Lung (tissue), 12 donors: ENCODE results near the gene METRNL. TPM values are rescaled to one million over a fixed set of nuclear protein-coding genes. Genes with fewer than 3 reads are reported as not detected.

Experiments used
- ATAC-seq: fragments of 200-7000 bp; cut with Tn5 transposase; one replicate; pipeline ENCODE4 v1.9.1; 2020; ENCODE audit warnings: moderate number of reproducible peaks; ENCODE audit not compliant: insufficient read depth, low FRiP score
- DNase-seq, 3 donors: peaks; one replicate each; pipeline ENCODE4 v3.0.0-alpha.2; 2013 to 2017
- H3K27ac ChIP-seq, 2 donors: one replicate each; pipeline ENCODE4 v1.5.1; 2013; ENCODE audit warnings: mild to moderate bottlenecking in 2 of 2, moderate library complexity in 2 of 2, control low read depth in 1 of 2, inconsistent platforms in 1 of 2, low read depth in 1 of 2, low read length in 1 of 2
- H3K27me3 ChIP-seq, 3 donors: one replicate each; pipeline ENCODE4 v1.5.1; 2013; ENCODE audit warnings: low read length in 2 of 3; ENCODE audit not compliant: control insufficient read depth in 3 of 3, insufficient read depth in 3 of 3
- H3K36me3 ChIP-seq, 4 donors: one replicate each; pipeline ENCODE4 v1.5.1; 2013; ENCODE audit warnings: low read length in 4 of 4, mild to moderate bottlenecking in 1 of 4, moderate library complexity in 1 of 4; ENCODE audit not compliant: control insufficient read depth in 4 of 4, insufficient read depth in 4 of 4
- H3K4me1 ChIP-seq, 5 donors: one replicate each; pipeline ENCODE4 v1.5.1; 2013; ENCODE audit warnings: low read length in 5 of 5, mild to moderate bottlenecking in 2 of 5, moderate library complexity in 1 of 5; ENCODE audit not compliant: control insufficient read depth in 5 of 5, insufficient read depth in 5 of 5
- H3K4me3 ChIP-seq: one replicate; pipeline ENCODE4 v1.5.1; 2013; ENCODE audit warnings: mild to moderate bottlenecking, control low read depth, moderate library complexity
- H3K9ac ChIP-seq, 2 donors: one replicate each; pipeline ENCODE4 v1.5.1; 2013; ENCODE audit warnings: low read length in 2 of 2, control low read depth in 1 of 2; ENCODE audit not compliant: insufficient read depth in 1 of 2
- H3K9me3 ChIP-seq, 4 donors: one replicate each; pipeline ENCODE4 v1.5.1; 2013; ENCODE audit warnings: low read length in 3 of 4, mild to moderate bottlenecking in 1 of 4, moderate library complexity in 1 of 4; ENCODE audit not compliant: control insufficient read depth in 4 of 4, insufficient read depth in 3 of 4
- CTCF ChIP-seq: IDR thresholded peaks from 2 replicates; pipeline ENCODE4 v1.5.1; 2012; ENCODE audit warnings: mild to moderate bottlenecking; ENCODE audit errors: control extremely low read depth, extremely low read depth
- WGBS, 2 donors: extraction: QIAGEN DNeasy Blood & Tissue Kit; methylation state at CpG; one replicate each; pipeline ENCODE4 v1.1.7; 2013; 5-methylcytosine and 5-hydroxymethylcytosine counted together
- polyA plus RNA-seq, 2 donors: library from polyadenylated mRNA; stranded (reverse); fragments of 200-250 nt; gene quantifications; one replicate each; pipeline ENCODE4 v1.2.1, GENCODE V29; 2013
- total RNA-seq, 2 donors: library from RNA; depleted of rRNA in 1 of 2; stranded (reverse); fragments of >200 nt in 1 of 2; gene quantifications; one replicate each; pipeline ENCODE4 v1.2.1, GENCODE V29; 2014 to 2021
- donor health status: control.
- donor health status: control.
- donor health status: Bipolar disorder and iron deficiency.
- donor health status: healthy.
- donor health status: DM: yes; HTN: yes; CAD: no.

METRNL gene
- total and polyA plus RNA-seq, 4 donors, result 48.2 to 181 (median 65.0) TPM

GRCh38 chr17:83096401-83097224, 17.2 kb downstream of the METRNL start:
- Histone ChIP-seq H3K9me3 (peaks cover 0 to 2% (median 0%) of the 10 kb centered on the region in 4 donors), H3K27me3 (no peaks in the 10 kb centered on the region), H3K4me3 (no peak overlapping the region), H3K36me3 (peaks cover 6 to 28% (median 10%) of the 10 kb centered on the region in 4 donors), H3K27ac (no peak overlapping the region), H3K4me1 (peaks cover 0 to 35% (median 24%) of the 10 kb centered on the region in 5 donors), H3K9ac (no peak overlapping the region)
- ATAC-seq, result no peak
- peak; percentile 71 to 82 (median 80) for DNase-seq
- TF ChIP-seq CTCF, result no peak
- WGBS, 2 donors, result 84 to 92% methylated on average over 26 of the region's 26 CpGs

GRCh38 chr17:83097831-83098230, 18.4 kb downstream of the METRNL start:
- H3K27me3 ChIP-seq, result no peaks in the 10 kb centered on the region
- H3K4me1 ChIP-seq, result peaks cover 0 to 34% (median 25%) of the 10 kb centered on the region in 5 donors
- 74 to 81% methylated on average over 12 to 14 of the region's 14 CpGs for WGBS, 2 donors
- no peak overlapping the region for H3K4me3 ChIP-seq
- no peak overlapping the region for H3K9ac ChIP-seq
- peaks cover 6 to 28% (median 10%) of the 10 kb centered on the region in 4 donors for H3K36me3 ChIP-seq
- no peak for TF ChIP-seq CTCF
- H3K9me3 ChIP-seq, result peaks cover 0 to 2% (median 0%) of the 10 kb centered on the region in 4 donors
- no peak for ATAC-seq
- DNase-seq, result no peak
- H3K27ac ChIP-seq, result no peak overlapping the region

- ATAC-seq, result no peak
- Histone ChIP-seq H3K9me3 (peaks cover 0 to 2% (median 0%) of the 10 kb centered on the region in 4 donors), H3K27me3 (no peaks in the 10 kb centered on the region), H3K9ac (no peak overlapping the region), H3K36me3 (peaks cover 6 to 24% (median 10%) of the 10 kb centered on the region in 4 donors), H3K27ac (no peak overlapping the region), H3K4me1 (peaks cover 0 to 31% (median 25%) of the 10 kb centered on the region in 5 donors), H3K4me3 (no peak overlapping the region)
- WGBS, 2 donors, result 51 to 56% methylated on average over 29 to 31 of the region's 31 CpGs
- no peak for DNase-seq
- no peak for TF ChIP-seq CTCF
Measured at GRCh38 chr17:83098241-83099085, 19.1 kb downstream of the METRNL start.
